Calu3 (cell line): Measurements from ENCODE around the gene PDZD2. TPM values are rescaled to one million over a fixed set of nuclear protein-coding genes. Genes with fewer than 3 reads are reported as not detected.
"Not testable (repeated sequence)": the region's sequence is repeated elsewhere in the genome, so short reads cannot be mapped to it uniquely, and the experiment has no call there.

Experiments
- Bru-seq: library from RNA; stranded (reverse); fragments of 400-500 nt; gene quantifications from one replicate; lab custom pipeline; 2021; lab: Mats Ljungman, UMichigan
- BruChase-seq, 2 experiments: library from RNA; stranded (reverse); fragments of 400-500 nt; gene quantifications; one replicate each; lab custom pipeline; 2021; lab: Mats Ljungman, UMichigan
- BruUV-seq: library from RNA; stranded (reverse); fragments of 400-500 nt; replicated peaks from 2 replicates; lab custom pipeline; 2021; lab: Mats Ljungman, UMichigan
- CTCF ChIA-PET: fragments of 300-600 bp; sonication (Branson Sonifier 250); formaldehyde crosslinking; loops from one replicate; lab custom pipeline; 2022; ENCODE audit warnings: antibody characterized with exemption; lab: Charles Lee
- DNase-seq: peaks from one replicate; pipeline ENCODE4 v3.0.0; 2022
- H3K27ac Mint-ChIP-seq: one replicate; pipeline ENCODE4 v1.8.0; 2022; ENCODE audit warnings: mixed read lengths; ENCODE audit not compliant: unreplicated experiment
- H3K27me3 Mint-ChIP-seq: one replicate; pipeline ENCODE4 v1.8.0; 2022; ENCODE audit warnings: mixed read lengths; ENCODE audit not compliant: unreplicated experiment
- H3K36me3 Mint-ChIP-seq: one replicate; pipeline ENCODE4 v1.8.0; 2022; ENCODE audit warnings: mild to moderate bottlenecking, moderate library complexity, mixed read lengths; ENCODE audit not compliant: insufficient read depth, unreplicated experiment
- H3K4me1 Mint-ChIP-seq: one replicate; pipeline ENCODE4 v1.8.0; 2022; ENCODE audit warnings: mild to moderate bottlenecking, low read depth, mixed read lengths; ENCODE audit not compliant: unreplicated experiment
- H3K4me3 Mint-ChIP-seq: one replicate; pipeline ENCODE4 v1.8.0; 2022; ENCODE audit warnings: mild to moderate bottlenecking, low read depth, moderate library complexity, mixed read lengths; ENCODE audit not compliant: unreplicated experiment
- H3K9me3 Mint-ChIP-seq: one replicate; pipeline ENCODE4 v1.8.0; 2022; ENCODE audit warnings: low read depth, mixed read lengths; ENCODE audit not compliant: unreplicated experiment
- CTCF ChIP-seq: fragments of 200-600 bp; IDR thresholded peaks from one replicate; pipeline ENCODE4 v1.8.0; 2022; ENCODE audit warnings: antibody characterized with exemption; ENCODE audit not compliant: unreplicated experiment
- intact Hi-C: fragments of 100-400 bp; cut with micrococcal nuclease; formaldehyde crosslinking; loops from one replicate; pipeline ENCODE4 v1.10.0; 2022; ENCODE audit not compliant: unreplicated experiment
- long read RNA-seq: library from polyadenylated mRNA; stranded (forward); transcript quantifications from one replicate; pipeline ENCODE4 v2.0.0, GENCODE V29; 2022
- total RNA-seq: library from RNA; stranded (reverse); gene quantifications from 2 replicates; pipeline ENCODE4 v1.2.3, GENCODE V29; 2022

The PDZD2 gene
- total RNA-seq (0.76 and 0.97 TPM in 2 replicates), Bru-seq, nascent RNA (percentile 19 among the genes with signal in this experiment), BruChase-seq, experiment 1, labeled RNA remaining after a 6-hour chase (percentile 20 among the genes with signal in this experiment), BruChase-seq, experiment 2, labeled RNA remaining after a 2-hour chase (percentile 15 among the genes with signal in this experiment)
- long read RNA-seq, partial matches to known transcripts, result 0 of 12 reads
- long read RNA-seq, other reads (novel, unspliced or antisense), result 12 of 12 reads

GRCh38 chr5:31638748-31639418, at the start of gene PDZD2:
Gene PDZD2, plus strand, starts transcription at chr5:31639131.
- Mint-ChIP-seq H3K27ac (no peak within 1 kb of the TSS), H3K4me3 (peak within 1 kb of the TSS; percentile 75), H3K36me3 (no peaks in the 10 kb centered on the region), H3K27me3 (peaks cover 31% of the 10 kb centered on the region), H3K4me1 (no peaks in the 10 kb centered on the region), H3K9me3 (no peaks in the 10 kb centered on the region)
- CTCF ChIA-PET, result interaction anchor here (0.5 to 2.0 kb wide), 7 partner anchors 9 to 358 kb away, joined by 3 to 6 read pairs (median 4); no protein-coding TSS in a partner anchor
- TF ChIP-seq CTCF, result no peak
- intact Hi-C loops, result loop anchor here (2.0 kb wide), 1 partner anchor 172 kb away; no protein-coding TSS in a partner anchor
- BruUV-seq, result no TSS peak
- peak; percentile 79 for DNase-seq

- Mint-ChIP-seq H3K27me3 (peaks cover 27% of the 10 kb centered on the region), H3K27ac (no peak overlapping the region), H3K36me3 (no peaks in the 10 kb centered on the region), H3K4me1 (no peaks in the 10 kb centered on the region), H3K9me3 (no peaks in the 10 kb centered on the region), H3K4me3 (no peak overlapping the region)
- TF ChIP-seq CTCF, result no peak
- no TSS peak for BruUV-seq
- no peak for DNase-seq
- CTCF ChIA-PET, result no interaction called here
- intact Hi-C loops, result no loop called here
Observed at GRCh38 chr5:31593665-31594064, 45.3 kb upstream of the PDZD2 start.

- Mint-ChIP-seq H3K9me3 (no peaks in the 10 kb centered on the region), H3K4me1 (no peaks in the 10 kb centered on the region), H3K27me3 (peaks cover 37% of the 10 kb centered on the region), H3K4me3 (no peak overlapping the region), H3K36me3 (no peaks in the 10 kb centered on the region), H3K27ac (no peak overlapping the region)
- TF ChIP-seq CTCF, result no peak
- BruUV-seq, result no TSS peak
- intact Hi-C loops, result no loop called here
- no peak for DNase-seq
- CTCF ChIA-PET, result no interaction called here
Observed at GRCh38 chr5:31596354-31596753, 42.6 kb upstream of the PDZD2 start.

GRCh38 chr5:31598640-31599611, 40.0 kb upstream of the PDZD2 start:
- Mint-ChIP-seq H3K27ac (no peak overlapping the region), H3K27me3 (peaks cover 45% of the 10 kb centered on the region)

GRCh38 chr5:31602305-31602704, 36.6 kb upstream of the PDZD2 start:
- peaks cover 40% of the 10 kb centered on the region for H3K27me3 Mint-ChIP-seq
- CTCF ChIA-PET, result interaction anchor here (0.6 kb wide), 1 partner anchor 87 kb away, joined by 4 read pairs; no protein-coding TSS in a partner anchor
- intact Hi-C loops, DNase-seq, H3K36me3 Mint-ChIP-seq, H3K4me3 Mint-ChIP-seq, H3K4me1 Mint-ChIP-seq, BruUV-seq, H3K9me3 Mint-ChIP-seq, H3K27ac Mint-ChIP-seq: not testable (repeated sequence)

More at GRCh38 chr5:31598640-31599611, 40.0 kb upstream of the PDZD2 start:
- Mint-ChIP-seq H3K9me3 (no peaks in the 10 kb centered on the region), H3K36me3 (no peaks in the 10 kb centered on the region), H3K4me3 (no peak overlapping the region), H3K4me1 (no peaks in the 10 kb centered on the region)
- BruUV-seq, result no TSS peak
- no peak for TF ChIP-seq CTCF
- intact Hi-C loops, result no loop called here
- CTCF ChIA-PET, result interaction anchor here (0.7 kb wide), 1 partner anchor 1060 kb away, joined by 3 read pairs; no protein-coding TSS in a partner anchor
- no peak for DNase-seq
